Stimulated activated CD4-positive, alpha-beta T cell treated with anti-CD3 and anti-CD28 coated beads, Interleukin-2, amount 100 ng/mL, for 4 hours (primary cell): ENCODE results near the gene FERMT2.

Experiments
- DNase-seq: peaks from one replicate; pipeline ENCODE4 v3.0.0-alpha.2; 2020; ENCODE audit warnings: low read depth

Gene FERMT2, protein sequence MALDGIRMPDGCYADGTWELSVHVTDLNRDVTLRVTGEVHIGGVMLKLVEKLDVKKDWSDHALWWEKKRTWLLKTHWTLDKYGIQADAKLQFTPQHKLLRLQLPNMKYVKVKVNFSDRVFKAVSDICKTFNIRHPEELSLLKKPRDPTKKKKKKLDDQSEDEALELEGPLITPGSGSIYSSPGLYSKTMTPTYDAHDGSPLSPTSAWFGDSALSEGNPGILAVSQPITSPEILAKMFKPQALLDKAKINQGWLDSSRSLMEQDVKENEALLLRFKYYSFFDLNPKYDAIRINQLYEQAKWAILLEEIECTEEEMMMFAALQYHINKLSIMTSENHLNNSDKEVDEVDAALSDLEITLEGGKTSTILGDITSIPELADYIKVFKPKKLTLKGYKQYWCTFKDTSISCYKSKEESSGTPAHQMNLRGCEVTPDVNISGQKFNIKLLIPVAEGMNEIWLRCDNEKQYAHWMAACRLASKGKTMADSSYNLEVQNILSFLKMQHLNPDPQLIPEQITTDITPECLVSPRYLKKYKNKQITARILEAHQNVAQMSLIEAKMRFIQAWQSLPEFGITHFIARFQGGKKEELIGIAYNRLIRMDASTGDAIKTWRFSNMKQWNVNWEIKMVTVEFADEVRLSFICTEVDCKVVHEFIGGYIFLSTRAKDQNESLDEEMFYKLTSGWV

DNA sequence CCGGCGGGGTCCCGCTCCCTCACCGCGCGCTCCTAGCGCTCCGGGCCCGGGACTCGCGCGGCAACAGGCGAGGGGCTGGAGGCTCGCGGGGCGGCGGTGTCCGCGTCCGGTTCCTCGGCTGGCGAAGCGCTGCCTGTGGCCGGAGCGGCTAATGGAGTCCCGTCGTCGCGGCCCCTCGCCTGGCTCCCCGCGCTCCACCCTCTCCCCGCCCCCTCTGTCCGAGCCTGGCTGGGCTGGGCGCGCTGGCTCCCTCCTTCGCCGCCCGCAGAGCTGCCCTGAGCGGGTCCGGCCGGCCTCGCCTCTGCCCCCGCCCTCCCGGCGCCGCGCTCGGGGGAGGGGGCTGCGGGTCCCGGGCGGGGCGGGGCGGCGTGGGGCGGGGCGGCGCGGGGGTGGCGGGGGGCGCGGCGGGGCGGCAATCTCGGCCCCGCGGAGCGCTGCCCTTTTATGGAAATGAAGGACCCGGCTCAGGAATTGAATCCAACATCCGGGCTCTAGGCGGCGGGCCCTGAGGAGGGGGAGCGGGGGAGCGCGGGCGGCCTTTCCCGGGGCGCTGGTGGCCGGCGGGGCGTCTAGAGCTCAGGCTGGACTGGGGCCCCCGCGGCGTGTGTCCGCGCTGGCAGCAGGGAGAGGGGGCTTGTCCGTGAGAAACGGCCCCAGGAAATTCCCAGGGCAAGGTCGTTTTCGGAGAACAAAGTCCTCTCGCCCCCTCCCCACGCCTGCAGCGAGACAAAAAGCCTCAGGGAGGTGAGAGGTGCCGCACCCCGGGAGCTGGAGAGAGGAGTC is at the start of gene FERMT2:
Gene FERMT2 (minus strand): TSS at position 153 of the 783 bp plus-strand sequence. CDS start 482 bp downstream, outside the sequence.
- no peak for DNase-seq

DNA sequence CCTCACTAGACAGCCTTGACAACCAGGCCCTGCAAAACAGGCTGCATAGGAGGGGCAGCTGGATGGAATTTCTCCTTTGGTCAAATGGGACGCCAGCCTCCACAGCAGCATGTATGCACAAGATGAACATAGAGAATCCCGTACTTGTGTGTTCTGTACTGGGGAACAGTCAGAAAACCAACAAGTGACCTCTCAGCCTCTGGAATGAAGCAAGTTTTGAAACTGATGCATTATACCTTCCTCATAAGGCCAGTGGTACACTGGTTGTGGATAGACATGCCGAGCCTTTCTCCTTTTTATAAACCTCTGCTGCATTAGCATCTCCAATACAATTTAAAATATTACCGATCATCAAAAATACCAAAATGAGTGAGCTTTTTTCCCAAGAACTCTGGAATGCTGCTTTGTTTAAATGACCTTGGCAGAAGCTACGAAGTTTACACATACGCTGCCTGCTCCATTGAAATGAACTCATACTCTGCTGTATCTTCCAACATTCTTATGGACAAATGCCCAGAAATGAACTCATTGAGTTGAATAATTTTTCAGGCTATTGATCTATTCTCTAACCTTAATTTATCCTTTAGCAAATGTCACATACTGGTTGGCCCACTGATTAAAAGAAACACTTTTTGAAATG is 47.6 kb upstream of the FERMT2 start:
- DNase-seq = no peak

DNA sequence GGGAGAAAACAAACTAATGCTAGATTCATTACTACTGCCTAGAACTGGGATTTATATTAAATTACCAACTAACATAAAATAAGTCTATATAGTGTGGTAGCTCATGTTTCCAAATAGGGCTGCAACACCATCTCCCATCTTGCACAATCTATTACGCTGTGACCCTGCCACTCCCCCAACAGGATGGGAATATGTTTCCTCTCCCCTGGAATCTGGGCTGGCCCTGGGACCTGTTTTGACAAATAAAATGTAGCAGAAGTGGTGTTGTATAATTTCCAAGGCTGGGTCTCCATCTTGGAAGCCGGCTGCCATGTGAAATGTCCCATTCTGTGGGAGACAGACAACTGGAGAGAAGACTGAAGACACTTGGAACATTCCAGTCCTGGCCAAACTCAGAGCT is 45.6 kb upstream of the FERMT2 start:
- no peak for DNase-seq

DNA sequence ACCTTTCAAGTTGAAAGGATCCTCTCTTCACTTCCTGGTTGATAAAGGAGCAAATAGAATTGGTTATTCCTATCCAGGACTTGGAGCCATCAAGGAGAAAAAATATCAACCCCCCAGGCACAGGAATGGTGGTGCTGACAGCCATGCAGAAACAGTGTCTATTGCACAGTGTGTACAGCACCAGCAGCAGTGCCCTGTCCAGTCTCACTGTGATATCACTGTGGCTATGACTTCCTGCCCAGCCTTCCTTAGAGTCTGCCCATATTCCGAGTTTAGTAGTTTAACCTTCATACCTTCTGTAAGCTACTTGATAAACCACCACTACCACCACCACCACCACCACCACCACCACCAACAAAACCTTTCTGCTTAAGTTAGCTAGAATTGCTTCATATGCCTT is 45.1 kb upstream of the FERMT2 start:
- DNase-seq = no peak

DNA sequence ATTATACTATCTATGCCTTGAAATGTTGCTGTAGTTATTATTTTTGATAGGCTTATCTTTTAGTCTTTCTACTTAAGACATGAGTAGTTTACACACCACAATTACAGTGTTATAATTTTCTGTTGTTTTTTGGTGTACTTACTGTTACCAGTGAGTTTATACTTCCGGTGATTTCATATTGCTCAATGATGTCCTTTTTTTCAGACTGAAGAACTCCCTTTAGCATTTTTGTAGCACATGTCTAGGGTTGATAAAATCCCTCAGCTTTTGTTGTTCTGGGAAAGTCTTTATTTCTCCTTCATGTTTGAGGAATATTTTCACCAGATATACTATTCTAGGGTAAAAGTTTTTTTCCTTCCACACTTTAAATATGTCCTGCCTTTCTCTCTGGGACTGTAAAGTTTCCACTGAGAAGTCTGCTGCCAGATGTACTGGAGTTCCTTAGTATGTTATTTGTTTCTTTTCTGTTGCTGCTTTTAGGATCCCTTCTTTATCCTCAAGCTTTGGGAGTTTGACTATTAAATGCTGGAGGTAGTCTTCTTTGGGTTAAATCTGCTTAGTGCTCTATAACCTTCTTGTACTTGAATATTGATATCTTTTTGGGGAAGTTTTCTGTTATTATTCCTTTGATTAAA is 41.5 kb upstream of the FERMT2 start:
- DNase-seq = no peak

DNA sequence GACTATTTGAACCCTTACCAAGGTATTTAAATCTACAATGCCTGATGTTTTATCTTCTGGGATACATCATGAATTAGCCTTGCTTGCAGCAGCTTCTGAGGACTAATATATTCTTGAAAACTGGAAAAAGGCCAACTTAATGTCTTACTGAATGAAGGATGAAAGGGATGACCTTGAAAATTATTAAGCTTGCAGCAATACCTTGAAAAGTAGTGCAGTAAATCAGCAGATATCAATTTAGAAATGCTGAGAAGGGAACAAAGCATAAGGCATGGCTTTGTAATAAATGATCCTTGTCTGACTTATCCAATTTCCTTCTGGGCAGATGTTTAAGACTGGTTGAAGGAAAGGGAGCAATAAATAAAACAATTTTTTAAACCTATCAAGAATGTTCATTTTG is 37.3 kb upstream of the FERMT2 start:
- no peak for DNase-seq

DNA sequence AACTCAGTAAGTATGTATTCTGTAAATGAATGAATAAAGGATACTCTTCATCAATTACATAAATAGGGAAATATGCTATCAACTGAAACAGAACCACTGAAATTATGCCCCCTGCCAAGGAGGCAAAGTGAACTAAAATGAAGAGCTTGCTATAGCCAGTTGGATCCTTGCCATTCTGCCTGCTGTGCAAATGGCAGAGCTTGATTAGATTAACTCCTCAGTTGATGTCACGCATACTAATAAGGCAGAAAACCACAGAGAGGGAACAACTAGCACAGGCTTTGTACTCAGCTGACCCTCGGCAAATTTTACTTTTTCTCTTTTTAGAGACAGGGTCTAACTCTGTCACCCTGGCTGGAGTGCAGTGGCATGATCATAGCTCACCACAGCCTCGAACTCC is 36.7 kb upstream of the FERMT2 start:
- DNase-seq = no peak

DNA sequence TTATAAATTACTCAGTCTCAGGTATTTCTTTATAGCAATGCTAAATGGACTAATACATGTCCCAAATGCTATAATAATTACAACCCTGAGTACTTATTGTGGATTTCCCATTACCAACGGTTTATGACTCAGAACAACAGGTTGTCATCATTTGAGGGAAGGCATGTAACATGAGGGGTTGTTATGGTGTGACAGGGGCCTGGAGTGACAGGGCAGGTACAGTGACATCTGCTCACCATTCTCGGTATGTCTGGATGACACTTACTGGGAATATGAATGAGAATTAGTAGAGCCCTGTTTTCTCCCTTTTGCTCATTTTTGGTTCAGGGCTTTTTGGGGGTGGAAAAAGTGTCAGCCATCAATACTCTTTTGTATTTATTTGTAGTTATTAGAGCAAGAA is 36.2 kb upstream of the FERMT2 start:
- DNase-seq = no peak

DNA sequence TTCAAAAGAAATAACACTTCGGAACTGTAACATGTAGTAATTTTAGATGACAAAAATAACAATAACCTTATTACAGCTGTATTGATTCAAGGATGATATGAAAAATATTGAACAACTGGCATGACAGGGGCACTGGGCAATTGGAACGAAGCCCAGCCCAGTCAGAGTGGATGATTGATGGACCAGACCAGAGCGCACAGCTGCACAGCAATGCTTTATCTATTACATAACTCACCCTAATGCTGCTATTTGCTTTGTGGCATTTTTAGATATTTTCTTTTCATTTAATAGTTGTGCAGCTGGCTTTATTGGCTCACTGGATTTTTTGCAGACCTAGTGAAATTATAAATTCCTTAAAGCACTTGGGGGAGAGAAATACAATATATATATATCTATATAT is 26.9 kb upstream of the FERMT2 start:
- no peak for DNase-seq

DNA sequence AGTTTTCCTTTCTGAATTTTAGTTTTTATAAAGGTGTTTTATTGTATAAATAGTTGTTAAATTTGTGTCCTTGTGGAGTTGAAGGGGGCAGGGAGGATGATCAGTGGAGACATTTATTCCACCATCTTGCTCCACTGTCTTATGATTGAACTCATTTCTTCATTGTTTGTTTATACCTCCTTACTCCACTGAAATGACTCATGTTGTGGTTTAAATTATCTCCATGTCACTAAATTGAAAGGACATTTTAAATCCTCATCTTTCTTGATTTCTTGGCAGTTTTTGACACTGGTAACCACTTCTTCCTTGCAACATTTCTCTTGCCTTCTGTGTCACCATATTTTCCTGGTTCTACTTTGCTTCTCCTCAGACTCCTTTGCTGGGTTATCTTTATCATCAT is 23.6 kb upstream of the FERMT2 start:
- DNase-seq = no peak

DNA sequence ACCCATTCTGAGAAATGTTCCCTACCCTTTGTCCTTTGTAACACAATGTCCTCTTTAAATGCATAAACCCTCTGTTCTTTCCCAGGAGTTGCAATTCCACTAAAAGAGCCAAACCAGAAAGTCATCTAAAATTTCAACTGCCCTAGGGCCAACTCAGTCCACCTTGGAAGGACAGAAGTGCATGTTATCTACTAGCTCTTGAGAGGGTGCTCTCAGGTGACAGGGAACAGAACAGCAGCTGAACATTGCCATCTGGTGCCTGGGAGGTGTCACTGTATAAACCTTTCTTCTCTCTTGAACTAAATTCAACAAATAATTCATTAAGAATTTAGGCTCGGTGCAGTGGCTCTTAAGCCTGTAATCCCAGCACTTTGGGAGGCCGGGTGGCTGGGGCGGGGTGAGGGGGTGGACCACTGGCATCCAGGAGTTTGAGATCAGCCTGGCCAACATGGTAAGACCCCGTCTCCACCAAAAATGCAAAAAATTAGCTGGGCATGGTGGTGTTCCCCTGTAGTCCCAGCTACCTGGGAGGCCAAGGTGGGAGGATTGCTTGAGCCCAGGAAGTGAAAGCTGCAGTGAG is 10.3 kb upstream of the FERMT2 start:
- DNase-seq = peak; percentile 27

DNA sequence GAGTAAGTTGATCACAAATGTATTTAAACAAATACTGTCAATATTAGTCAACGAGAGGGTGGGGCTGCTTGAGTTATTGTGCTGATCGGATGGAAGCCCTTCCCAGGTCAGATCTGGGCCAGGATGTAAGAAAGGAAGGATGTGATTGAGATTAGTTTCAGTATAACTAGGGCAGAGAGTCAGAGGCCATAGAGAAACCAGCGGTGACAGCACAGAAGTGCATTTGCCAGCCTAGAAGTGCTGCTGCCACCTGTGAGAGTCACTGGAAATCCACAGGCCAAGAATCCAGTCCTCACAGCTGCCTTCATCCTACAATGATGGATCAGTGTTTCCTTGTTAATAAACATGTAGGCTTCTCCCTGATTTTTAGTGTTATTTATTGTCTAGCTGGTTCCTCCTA is 9.8 kb upstream of the FERMT2 start:
- no peak for DNase-seq

DNA sequence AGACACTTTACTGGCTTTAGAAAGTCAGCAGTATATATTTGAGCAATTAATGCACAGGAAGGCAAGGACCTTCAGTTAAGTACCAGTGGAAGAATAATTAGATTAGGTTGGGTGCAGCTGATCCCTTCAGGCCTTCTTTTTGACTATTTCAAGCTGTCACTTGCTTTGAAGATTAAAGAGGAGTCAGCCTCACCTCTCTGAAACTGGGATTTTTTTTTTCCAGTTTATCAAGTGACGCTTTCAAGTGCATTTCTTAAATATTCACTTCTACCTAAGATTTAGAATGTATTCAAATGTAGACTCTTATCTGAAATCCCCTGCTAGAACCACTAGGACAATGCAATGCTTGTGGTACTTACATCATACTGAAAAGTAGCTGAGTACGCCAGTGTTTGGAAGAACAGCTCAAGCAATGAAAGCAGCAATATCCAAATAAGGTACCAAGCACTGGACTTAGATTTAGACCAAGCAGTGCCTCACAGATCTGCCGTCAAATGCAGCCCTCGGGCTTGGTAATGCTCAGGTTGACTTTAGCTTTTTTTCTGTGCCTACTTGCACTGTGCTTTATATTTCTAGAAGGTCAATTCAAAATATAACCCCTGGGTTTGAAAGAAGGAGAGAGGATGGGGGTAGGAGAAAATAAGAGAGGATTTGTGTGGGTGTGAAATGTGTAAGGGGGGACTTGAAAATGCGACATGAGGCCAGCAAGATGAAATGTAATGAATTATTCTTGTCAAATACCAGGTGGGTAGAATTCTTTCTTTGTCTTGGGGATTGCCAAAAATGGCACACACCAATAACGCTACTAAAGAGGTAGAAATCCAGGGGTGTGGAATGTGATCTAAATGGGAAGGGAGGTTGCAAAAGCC is 3.7 kb upstream of the FERMT2 start:
- DNase-seq = no peak

DNA sequence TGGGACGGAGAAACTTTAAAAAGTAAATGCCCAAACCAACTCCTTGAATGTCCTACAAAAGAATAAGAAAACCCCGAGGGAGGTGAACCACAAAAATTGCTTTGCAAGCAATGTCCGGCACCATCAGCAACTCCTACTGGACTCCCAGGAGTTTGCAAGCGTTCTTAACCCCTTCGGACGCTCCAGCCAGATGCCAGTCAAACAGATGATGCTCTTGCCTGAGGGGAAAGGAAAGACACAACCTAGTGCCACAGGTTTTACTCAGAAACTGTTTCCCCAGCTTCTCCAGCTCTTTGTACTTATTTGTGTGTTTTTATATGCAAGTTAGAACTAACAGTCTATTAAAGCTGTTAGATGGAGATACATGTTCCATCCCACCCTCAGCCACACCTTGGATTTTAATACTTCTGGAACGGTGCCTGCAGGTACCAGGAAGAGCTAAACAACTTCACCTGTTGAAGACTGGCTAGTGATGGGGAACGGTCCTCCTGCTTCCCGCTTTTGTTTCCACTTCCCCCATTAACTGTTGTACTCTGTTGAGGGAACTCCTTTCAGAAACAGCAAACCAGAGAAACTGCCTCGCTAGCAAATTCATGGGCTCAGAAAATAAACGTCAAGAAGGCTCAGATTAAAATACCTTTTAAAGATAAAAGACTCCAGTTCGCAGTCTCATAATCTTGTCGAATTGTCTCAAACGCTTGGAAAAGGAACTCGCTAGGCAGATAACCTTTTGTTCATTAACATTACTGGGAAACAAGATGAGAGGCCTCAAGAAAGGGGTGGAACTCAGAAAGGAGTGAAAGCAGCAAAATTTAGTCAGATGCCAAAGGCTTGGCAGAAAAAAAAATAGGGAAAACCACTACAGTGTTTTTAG is 1.1 kb upstream of the FERMT2 start:
- DNase-seq = no peak

DNA sequence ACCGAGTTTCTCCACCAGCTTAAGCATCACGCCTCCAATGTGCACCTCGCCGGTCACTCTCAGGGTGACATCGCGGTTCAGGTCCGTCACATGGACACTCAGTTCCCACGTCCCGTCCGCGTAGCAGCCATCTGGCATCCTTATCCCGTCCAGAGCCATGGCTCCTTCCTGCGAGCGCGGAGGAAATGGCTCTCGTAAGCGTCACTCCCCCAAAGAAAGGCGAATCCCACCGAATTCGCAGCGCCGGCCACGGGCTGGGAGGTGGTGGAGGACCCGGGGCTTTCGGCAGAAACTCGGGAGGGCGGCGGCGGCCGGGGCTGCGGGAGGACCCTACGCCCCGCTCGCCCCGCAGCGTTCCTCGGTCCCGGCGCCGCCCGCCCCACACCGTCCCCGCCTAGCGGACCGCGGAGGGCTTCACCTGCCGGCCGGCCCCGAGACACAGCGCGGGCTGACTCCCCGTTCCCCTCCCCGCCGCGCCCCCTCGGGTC is 396 bp downstream of the FERMT2 start:
- DNase-seq = no peak

DNA sequence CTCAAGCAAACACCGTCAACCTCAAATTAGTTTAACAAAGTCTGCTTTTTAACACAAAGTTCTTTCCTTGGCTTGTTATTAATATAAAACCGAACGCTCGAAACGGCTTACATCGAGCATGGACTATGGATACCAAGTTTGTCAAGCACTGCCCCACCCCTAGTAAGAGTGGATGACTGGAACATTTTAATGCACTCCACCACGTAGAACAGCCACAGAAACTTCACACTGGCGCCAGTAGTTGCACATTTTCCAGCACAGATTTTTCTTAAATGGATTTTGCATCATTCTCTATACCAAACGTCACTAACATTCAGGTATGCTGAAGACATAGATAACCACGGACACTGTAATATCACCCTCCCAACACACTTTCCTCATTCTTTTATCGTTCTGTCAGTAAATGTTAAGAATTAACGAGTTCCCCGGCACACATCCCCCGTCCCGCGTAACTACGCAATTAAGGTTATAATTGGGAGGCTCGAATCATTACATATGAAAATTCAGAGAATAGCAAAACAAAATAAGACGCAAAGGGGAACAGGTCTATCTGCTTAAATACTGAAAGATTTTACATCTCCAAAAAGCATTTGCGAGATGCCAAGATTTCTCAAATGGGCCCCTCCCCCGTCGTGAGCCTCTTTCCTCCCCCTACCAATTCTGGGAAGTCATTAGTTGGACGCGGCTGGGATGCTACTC is 990 bp downstream of the FERMT2 start:
- DNase-seq = no peak

DNA sequence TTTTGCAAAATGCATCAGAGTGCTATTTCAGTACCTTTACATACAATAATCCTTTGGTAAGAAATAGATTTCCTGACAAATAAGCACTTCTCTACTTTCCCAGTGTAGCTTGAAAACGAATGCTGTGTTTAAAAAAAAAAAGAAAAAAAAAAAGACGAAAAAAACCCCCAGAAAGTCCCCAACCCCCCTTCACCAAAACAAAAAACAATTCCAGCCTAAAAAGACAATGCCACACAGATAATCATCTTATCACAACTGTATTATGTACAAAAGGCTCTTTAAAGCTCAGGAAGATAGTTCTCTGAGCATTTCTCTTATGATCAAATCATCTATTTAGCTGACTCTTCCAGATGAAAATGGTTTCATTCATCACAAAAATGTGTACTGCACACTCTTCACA is 1.6 kb downstream of the FERMT2 start:
- DNase-seq = no peak

DNA sequence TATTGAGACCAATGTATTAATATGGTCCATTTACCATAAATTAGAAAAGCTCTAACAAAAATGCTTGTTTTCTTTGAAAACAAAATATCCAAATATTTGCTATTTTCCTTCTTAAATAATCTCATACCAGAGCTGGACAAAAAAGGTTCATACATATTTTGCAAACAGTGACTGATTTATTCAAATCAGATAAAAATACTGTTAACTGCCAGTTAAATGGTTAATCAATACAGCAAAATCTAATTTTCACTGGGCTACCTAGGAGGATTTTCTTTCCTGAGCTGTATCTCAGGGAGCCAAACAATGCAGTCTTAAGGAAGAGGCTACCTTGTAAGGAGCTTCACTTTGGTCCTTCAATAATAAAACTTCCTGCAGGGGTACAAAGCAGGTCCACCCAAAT is 2.0 kb downstream of the FERMT2 start:
- DNase-seq = no peak

DNA sequence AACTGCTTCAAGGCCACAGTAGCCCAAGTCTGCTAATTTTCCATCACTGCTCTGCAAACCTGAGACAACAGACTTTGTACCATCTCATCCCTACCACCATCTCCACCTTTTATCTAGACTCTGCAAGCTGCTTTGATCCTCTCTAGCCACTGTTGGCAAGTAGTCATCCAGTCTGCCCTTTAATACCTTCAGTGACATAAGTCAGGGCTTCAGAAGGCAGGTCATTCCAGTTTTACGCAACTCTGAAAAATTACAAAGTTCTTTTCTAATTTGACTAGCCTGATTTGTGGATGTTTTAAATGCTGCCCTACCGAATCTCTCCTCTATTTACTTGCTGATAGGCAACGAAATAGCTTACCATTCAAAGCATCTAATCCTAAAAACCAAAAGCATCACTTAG is 2.8 kb downstream of the FERMT2 start:
- DNase-seq = no peak
